ENCODE results near the gene PPP1R1C.

DNA sequence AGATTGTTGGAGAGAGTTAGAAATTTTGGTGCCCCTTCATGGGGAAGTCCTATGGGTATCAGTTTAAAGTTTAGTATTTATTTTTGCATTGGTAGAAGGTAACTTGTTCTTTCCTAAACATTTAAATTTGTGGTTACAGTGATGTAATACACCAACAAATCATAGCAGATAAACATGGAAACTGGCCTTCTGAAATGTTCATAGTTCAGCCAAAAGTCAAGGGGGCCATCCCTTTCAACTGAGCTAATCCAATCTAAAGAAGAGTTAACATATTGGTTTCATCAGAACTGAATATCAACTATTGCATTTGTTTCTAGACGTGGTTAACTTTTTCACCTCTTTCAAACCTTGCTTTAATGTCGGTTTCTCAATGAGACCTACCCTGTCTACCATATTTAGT lies 46.3 kb downstream of the PPP1R1C start:
- TF ChIP-seq, protein P1, sequence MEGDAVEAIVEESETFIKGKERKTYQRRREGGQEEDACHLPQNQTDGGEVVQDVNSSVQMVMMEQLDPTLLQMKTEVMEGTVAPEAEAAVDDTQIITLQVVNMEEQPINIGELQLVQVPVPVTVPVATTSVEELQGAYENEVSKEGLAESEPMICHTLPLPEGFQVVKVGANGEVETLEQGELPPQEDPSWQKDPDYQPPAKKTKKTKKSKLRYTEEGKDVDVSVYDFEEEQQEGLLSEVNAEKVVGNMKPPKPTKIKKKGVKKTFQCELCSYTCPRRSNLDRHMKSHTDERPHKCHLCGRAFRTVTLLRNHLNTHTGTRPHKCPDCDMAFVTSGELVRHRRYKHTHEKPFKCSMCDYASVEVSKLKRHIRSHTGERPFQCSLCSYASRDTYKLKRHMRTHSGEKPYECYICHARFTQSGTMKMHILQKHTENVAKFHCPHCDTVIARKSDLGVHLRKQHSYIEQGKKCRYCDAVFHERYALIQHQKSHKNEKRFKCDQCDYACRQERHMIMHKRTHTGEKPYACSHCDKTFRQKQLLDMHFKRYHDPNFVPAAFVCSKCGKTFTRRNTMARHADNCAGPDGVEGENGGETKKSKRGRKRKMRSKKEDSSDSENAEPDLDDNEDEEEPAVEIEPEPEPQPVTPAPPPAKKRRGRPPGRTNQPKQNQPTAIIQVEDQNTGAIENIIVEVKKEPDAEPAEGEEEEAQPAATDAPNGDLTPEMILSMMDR (IDR thresholded peaks at IDR 0.05), result no peak
- TF ChIP-seq ZFX (IDR thresholded peaks at IDR 0.05; ENCODE audit: borderline replicate concordance), result no peak
